ENCODE measurements around the gene EGLN2. TPM values are rescaled to one million over a fixed set of nuclear protein-coding genes. Genes with fewer than 3 reads are reported as not detected.

EGLN2 gene
- total RNA-seq, 1 donor from 2014 or later: 146 TPM

DNA sequence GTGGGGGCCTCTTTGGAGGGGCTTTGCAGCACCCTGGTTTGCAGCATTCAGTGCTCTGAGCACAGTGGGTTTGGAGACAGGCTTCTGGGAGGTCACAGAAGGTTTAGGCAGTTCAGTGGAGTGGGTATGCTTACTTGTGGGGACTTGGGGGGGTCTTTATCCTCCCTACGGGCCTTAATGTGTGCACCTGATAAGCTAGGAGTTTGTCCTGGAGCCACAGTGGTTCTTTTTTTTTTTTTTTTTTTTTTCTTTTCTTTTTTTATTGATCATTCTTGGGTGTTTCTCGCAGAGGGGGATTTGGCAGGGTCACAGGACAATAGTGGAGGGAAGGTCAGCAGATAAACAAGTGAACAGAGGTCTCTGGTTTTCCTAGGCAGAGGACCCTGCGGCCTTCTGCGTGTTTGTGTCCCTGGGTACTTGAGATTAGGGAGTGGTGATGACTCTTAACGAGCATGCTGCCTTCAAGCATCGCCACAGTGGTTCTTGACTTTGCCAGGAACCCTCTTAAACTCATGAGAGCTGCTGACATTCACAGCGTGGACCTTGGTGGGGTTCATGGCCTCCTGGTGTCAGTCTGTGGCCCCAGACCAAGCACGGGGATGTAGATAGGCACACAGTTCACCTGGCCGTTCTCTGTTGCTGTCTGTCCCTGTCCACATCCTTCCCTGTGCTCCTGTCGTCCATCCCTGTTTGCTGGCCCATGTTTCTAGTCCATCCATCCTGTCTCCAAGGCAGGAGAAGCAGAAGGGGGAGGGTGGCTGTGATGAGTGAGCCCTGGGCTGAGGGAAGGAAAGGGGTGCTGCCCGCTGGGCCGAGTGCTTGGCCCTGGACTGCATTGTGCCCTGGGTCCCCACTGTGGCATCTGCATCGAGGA lies 2.7 kb downstream of the EGLN2 start:
- H3K36me3 Mint-ChIP-seq (ENCODE audit: low read depth, unreplicated experiment): peaks cover 36% of the 10 kb centered on the region
- no peak for DNase-seq (ENCODE audit: low spot score)
- H3K9me3 Mint-ChIP-seq (ENCODE audit: unreplicated experiment): no peaks in the 10 kb centered on the region
- no peak for TF ChIP-seq CTCF (IDR thresholded peaks at IDR 0.05; ENCODE audit: unreplicated experiment)
- peak overlapping the region; percentile 68 for H3K4me3 Mint-ChIP-seq (ENCODE audit: unreplicated experiment)
- H3K27me3 Mint-ChIP-seq (ENCODE audit: unreplicated experiment): peaks cover 18% of the 10 kb centered on the region
- peaks cover 67% of the 10 kb centered on the region for H3K4me1 Mint-ChIP-seq (ENCODE audit: unreplicated experiment)
- H3K27ac Mint-ChIP-seq (ENCODE audit: unreplicated experiment): peak overlapping the region; percentile 21

GRCh38 chr19:40802300-40803169 lies 3.5 kb downstream of the EGLN2 start:
- H3K9me3 Mint-ChIP-seq (ENCODE audit: unreplicated experiment): no peaks in the 10 kb centered on the region
- H3K4me1 Mint-ChIP-seq (ENCODE audit: unreplicated experiment): peaks cover 75% of the 10 kb centered on the region
- peaks cover 16% of the 10 kb centered on the region for H3K27me3 Mint-ChIP-seq (ENCODE audit: unreplicated experiment)
- peak overlapping the region; percentile 68 for H3K4me3 Mint-ChIP-seq (ENCODE audit: unreplicated experiment)
- peaks cover 32% of the 10 kb centered on the region for H3K36me3 Mint-ChIP-seq (ENCODE audit: low read depth, unreplicated experiment)
- no peak for TF ChIP-seq CTCF (IDR thresholded peaks at IDR 0.05; ENCODE audit: unreplicated experiment)
- peak overlapping the region; percentile 77 for H3K27ac Mint-ChIP-seq (ENCODE audit: unreplicated experiment)
- DNase-seq (ENCODE audit: low spot score): no peak

- H3K27ac Mint-ChIP-seq (ENCODE audit: unreplicated experiment): peak overlapping the region; percentile 85
- no peak for TF ChIP-seq CTCF (IDR thresholded peaks at IDR 0.05; ENCODE audit: unreplicated experiment)
- peaks cover 32% of the 10 kb centered on the region for H3K36me3 Mint-ChIP-seq (ENCODE audit: low read depth, unreplicated experiment)
- DNase-seq (ENCODE audit: low spot score): no peak
- peaks cover 77% of the 10 kb centered on the region for H3K4me1 Mint-ChIP-seq (ENCODE audit: unreplicated experiment)
- peak overlapping the region; percentile 68 for H3K4me3 Mint-ChIP-seq (ENCODE audit: unreplicated experiment)
- H3K27me3 Mint-ChIP-seq (ENCODE audit: unreplicated experiment): peaks cover 17% of the 10 kb centered on the region
- H3K9me3 Mint-ChIP-seq (ENCODE audit: unreplicated experiment): no peaks in the 10 kb centered on the region
Measured at GRCh38 chr19:40803170-40803856, 4.3 kb downstream of the EGLN2 start.

DNA sequence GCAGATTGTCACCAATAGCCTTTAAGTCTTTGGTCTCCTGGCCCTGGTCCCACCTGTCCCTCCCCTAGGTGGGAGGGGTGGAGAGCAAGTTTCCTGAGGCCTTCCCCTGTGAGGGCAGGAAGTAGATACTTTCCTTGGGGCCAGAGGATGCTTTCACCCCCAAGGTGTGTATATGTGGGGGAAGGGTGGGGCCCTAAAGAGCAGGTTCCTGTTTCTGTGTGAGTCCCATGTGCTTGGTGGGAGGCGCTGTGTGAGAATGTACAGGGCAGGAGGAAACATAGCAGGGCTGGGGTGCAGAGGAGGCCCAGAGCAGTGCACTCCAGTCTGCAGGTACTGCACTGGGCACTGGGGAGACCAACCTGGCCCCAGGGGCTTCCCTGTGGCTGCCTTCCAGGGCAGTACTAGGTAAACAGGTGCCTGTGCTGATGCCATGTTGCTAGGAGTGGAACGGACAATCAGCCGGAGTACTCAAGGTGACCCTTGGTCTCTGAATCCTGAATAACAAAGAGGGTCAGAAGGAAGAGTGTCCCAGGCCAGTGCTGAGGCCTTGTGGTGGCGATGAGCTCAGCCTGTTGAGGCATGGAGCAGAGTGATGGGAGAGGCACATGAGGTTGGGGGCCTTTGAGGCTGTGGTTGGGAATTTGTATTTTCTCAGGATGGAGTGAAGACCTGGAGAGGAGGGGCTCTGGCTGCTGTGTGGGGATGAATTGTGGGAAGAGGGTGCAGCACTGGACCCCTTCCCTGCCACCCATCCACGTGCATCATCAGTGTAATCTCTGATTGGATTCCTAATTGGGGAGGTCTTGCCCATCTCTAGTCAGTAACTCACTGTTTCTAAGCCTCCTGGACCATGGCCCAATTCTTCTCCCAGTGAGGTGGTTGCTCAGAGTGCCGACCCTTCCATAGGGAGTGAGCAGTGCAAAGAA lies 5.1 kb downstream of the EGLN2 start:
- Mint-ChIP-seq H3K36me3 (ENCODE audit: low read depth, unreplicated experiment) (peaks cover 32% of the 10 kb centered on the region), H3K4me1 (ENCODE audit: unreplicated experiment) (peaks cover 78% of the 10 kb centered on the region), H3K27me3 (ENCODE audit: unreplicated experiment) (peaks cover 19% of the 10 kb centered on the region), H3K27ac (ENCODE audit: unreplicated experiment) (peak overlapping the region; percentile 85), H3K4me3 (ENCODE audit: unreplicated experiment) (peak overlapping the region; percentile 52), H3K9me3 (ENCODE audit: unreplicated experiment) (no peaks in the 10 kb centered on the region)
- no peak for DNase-seq (ENCODE audit: low spot score)
- TF ChIP-seq CTCF (IDR thresholded peaks at IDR 0.05; ENCODE audit: unreplicated experiment): no peak
